IMR-90 (cell line): ENCODE data around the gene DAG1.

ENCODE experiments used
- BHLHE40 ChIP-seq: fragments of 150-350 bp; IDR thresholded peaks from 2 replicates; pipeline ENCODE4 v1.6.1; 2016; ENCODE audit warnings: mild to moderate bottlenecking, low read depth, low read length
- CEBPB ChIP-seq: IDR thresholded peaks from 2 replicates; pipeline ENCODE4 v1.6.1; 2012; ENCODE audit warnings: low read depth, low read length, improper control_type of control experiment
- POLR2A ChIP-seq: IDR thresholded peaks from 2 replicates; pipeline ENCODE4 v1.6.1; 2012; ENCODE audit warnings: mild to moderate bottlenecking, low read depth, low read length
- RAD21 ChIP-seq: IDR thresholded peaks from 2 replicates; pipeline ENCODE4 v1.6.1; 2012; ENCODE audit warnings: low read length, improper control_type of control experiment
- RFX5 ChIP-seq: IDR thresholded peaks from 2 replicates; pipeline ENCODE4 v1.8.0; 2012; ENCODE audit warnings: low read depth, mild to moderate bottlenecking, low read length, moderate library complexity
- SMC3 ChIP-seq: fragments of 150-350 bp; IDR thresholded peaks from 2 replicates; pipeline ENCODE4 v1.6.1; 2016; ENCODE audit warnings: low read depth, mild to moderate bottlenecking, antibody characterized with exemption, low read length, moderate library complexity
- TF ChIP-seq, protein P1 (sequence below): conservative IDR thresholded peaks from 2 replicates; pipeline ENCODE4 v1.5.1; 2012; ENCODE audit warnings: mild to moderate bottlenecking, low read depth, low read length, improper control_type of control experiment
- TF ChIP-seq, protein P2 (sequence below): fragments of 150-350 bp; IDR thresholded peaks from 2 replicates; pipeline ENCODE4 v1.6.1; 2016; ENCODE audit warnings: low read depth, mild to moderate bottlenecking, low read length, moderate library complexity, borderline replicate concordance

DNA sequence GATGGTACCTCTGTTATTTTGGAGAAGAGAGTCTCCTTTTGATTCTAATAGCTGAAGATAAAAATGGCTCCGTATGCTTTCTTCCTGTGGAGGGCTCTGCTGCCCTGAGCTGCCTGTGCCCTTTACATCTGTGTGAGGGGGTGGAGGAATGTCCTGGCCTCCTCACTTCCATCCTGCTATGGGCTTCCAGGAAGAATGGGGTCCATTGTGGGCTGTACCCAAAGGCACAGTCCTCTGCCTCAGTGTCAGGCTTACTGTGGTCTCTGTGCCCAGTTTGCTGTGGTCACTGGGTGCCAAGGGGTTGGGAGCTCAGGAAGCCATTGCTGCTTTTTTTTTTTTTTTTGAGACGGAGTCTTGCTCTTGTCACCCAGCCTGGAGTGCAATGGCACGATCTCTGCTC lies 14.4 kb downstream of the DAG1 start:
- TF ChIP-seq, protein P1, sequence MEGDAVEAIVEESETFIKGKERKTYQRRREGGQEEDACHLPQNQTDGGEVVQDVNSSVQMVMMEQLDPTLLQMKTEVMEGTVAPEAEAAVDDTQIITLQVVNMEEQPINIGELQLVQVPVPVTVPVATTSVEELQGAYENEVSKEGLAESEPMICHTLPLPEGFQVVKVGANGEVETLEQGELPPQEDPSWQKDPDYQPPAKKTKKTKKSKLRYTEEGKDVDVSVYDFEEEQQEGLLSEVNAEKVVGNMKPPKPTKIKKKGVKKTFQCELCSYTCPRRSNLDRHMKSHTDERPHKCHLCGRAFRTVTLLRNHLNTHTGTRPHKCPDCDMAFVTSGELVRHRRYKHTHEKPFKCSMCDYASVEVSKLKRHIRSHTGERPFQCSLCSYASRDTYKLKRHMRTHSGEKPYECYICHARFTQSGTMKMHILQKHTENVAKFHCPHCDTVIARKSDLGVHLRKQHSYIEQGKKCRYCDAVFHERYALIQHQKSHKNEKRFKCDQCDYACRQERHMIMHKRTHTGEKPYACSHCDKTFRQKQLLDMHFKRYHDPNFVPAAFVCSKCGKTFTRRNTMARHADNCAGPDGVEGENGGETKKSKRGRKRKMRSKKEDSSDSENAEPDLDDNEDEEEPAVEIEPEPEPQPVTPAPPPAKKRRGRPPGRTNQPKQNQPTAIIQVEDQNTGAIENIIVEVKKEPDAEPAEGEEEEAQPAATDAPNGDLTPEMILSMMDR, result no peak
- TF ChIP-seq, protein P2, sequence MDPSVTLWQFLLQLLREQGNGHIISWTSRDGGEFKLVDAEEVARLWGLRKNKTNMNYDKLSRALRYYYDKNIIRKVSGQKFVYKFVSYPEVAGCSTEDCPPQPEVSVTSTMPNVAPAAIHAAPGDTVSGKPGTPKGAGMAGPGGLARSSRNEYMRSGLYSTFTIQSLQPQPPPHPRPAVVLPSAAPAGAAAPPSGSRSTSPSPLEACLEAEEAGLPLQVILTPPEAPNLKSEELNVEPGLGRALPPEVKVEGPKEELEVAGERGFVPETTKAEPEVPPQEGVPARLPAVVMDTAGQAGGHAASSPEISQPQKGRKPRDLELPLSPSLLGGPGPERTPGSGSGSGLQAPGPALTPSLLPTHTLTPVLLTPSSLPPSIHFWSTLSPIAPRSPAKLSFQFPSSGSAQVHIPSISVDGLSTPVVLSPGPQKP, result no peak
- TF ChIP-seq CEBPB (no peak), SMC3 (no peak), BHLHE40 (no peak), POLR2A (no peak), RAD21 (no peak), RFX5 (no peak)
